Right lobe of liver (tissue), 4 donors: Measurements from ENCODE around the gene TRAPPC3L.

Experiments used
- CTCF ChIP-seq, 4 donors: fragments of 200-600 bp in 3 of 4; fragments of 450-650 bp in 1 of 4; IDR thresholded peaks; one replicate each; pipeline versions ENCODE4 v1.5.1 to v1.8.0; 2016 to 2022; ENCODE audit warnings: antibody characterized with exemption in 4 of 4, mild to moderate bottlenecking in 2 of 4
- POLR2A ChIP-seq: fragments of 450-650 bp; IDR thresholded peaks from one replicate; pipeline ENCODE4 v1.6.1; 2017; ENCODE audit warnings: antibody characterized with exemption, mild to moderate bottlenecking
- donor health status: DM: no; HTN: no; CAD: no.
- donor health status: DM: no; HTN: no; CAD: no.
- donor health status: DM: no; HTN: yes; CAD: no.

GRCh38 chr6:116450769-116451740, 94.4 kb downstream of the TRAPPC3L start:
- TF ChIP-seq CTCF (IDR thresholded peaks at IDR 0.05): no peak
- no peak for TF ChIP-seq POLR2A
